ENCODE data around the gene JAKMIP3. TPM values are rescaled to one million over a fixed set of nuclear protein-coding genes. Genes with fewer than 3 reads are reported as not detected.

The JAKMIP3 gene
- polyA plus RNA-seq, 2 of the 4 experiments (the other 2 are of a cell fraction) = 3.1 to 4.1 TPM

DNA sequence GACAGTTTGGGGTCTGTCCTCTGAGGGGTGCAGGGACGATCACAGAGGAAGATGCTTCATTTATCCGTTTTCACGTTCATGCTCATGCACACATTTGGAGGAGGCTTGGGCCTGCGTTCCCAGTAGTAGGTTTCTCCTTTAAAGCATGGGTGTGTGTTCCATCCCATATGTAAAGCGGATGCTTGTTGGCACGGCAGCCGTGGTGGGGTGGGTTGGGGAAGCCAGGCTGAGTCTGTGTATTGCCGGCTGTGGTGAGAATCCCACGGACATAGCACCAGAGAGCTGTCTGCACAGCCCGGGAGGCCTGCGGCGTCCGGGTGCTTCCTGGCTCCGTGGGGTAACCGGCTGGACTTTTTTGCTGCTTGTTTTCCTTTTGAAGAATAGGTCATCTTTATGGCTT, 440 bp downstream of the JAKMIP3 start:
- ATAC-seq (peak; percentile 49 to 60; a peak in 5 of 6 replicates), DNase-seq (ENCODE audit: low read depth in 1 of 2, low spot score in 1 of 2) (peak in 1 of 2 experiments; percentile 28), FAIRE-seq (no peak)
- TF ChIP-seq, protein P1, sequence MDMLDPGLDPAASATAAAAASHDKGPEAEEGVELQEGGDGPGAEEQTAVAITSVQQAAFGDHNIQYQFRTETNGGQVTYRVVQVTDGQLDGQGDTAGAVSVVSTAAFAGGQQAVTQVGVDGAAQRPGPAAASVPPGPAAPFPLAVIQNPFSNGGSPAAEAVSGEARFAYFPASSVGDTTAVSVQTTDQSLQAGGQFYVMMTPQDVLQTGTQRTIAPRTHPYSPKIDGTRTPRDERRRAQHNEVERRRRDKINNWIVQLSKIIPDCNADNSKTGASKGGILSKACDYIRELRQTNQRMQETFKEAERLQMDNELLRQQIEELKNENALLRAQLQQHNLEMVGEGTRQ (IDR thresholded peaks at IDR 0.05) = no peak
- 0 out of 5 replicates have a peak, but pooled peaks of 1 of the 2 experiments have one; percentile 3 for TF ChIP-seq RAD21 (conservative IDR thresholded peaks at IDR 0.05 in 1 of 2, IDR thresholded peaks at IDR 0.05 in 1 of 2)
- peak overlapping the region; percentile 92 for H3K4me2 ChIP-seq
- WGBS (ENCODE audit: missing lambda C conversion rate) = under 1% methylated on average over 15 of the region's 15 CpGs
- H3K4me1 ChIP-seq = peaks cover 22% of the 10 kb centered on the region
- H3K4me3 ChIP-seq = peak overlapping the region; percentile 51
- ChIA-PET POLR2A (interaction anchor here (0.9 to 1.3 kb wide), 4 partner anchors 18 to 1956 kb away, joined by 3 to 7 read pairs (median 4); partner anchors contain the start of gene PPP2R2D), CTCF (interaction anchor here (0.9 to 1.4 kb wide), 2 partner anchors 76 to 180 kb away, joined by 3 to 7 read pairs; no protein-coding TSS in a partner anchor)
- no peaks in the 10 kb centered on the region for H3K9me3 ChIP-seq
- H3K27ac ChIP-seq = peak overlapping the region; percentile 92 to 94

DNA sequence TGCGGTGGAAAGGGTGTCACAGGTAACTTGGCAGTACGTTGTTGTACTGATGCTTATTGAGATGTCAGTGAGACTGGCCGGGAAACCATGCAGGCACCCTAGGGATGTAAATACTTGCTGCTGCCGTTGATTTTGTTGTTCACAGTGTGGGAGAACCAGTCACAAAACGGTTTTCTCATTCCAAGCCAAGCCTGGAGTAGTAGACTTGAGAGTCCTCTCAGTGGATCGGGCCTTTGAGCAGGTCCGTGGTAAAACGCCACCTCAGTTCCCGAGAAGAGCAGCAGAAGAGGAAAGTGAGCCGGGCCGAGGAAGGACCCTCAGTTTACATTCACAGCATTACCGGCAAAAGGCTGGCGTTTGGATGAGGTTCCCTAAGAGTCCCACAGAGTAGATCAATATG, 1.1 kb downstream of the JAKMIP3 start:
- H3K4me2 ChIP-seq = peak overlapping the region; percentile 92
- POLR2A ChIA-PET = no interaction called here
- H3K4me1 ChIP-seq = peaks cover 22% of the 10 kb centered on the region
- no peaks in the 10 kb centered on the region for H3K9me3 ChIP-seq
- CTCF ChIA-PET = interaction anchor here (1.3 kb wide), 1 partner anchor 9 kb away, joined by 3 read pairs; no protein-coding TSS in a partner anchor
- peak overlapping the region; percentile 92 to 94 for H3K27ac ChIP-seq
- peak overlapping the region; percentile 51 for H3K4me3 ChIP-seq
- 52% methylated on average over 13 of the region's 13 CpGs for WGBS (ENCODE audit: missing lambda C conversion rate)
- ATAC-seq = no peak
- DNase-seq (ENCODE audit: low read depth in 1 of 2, low spot score in 1 of 2) = no peak
- FAIRE-seq = no peak
- TF ChIP-seq, protein P2, sequence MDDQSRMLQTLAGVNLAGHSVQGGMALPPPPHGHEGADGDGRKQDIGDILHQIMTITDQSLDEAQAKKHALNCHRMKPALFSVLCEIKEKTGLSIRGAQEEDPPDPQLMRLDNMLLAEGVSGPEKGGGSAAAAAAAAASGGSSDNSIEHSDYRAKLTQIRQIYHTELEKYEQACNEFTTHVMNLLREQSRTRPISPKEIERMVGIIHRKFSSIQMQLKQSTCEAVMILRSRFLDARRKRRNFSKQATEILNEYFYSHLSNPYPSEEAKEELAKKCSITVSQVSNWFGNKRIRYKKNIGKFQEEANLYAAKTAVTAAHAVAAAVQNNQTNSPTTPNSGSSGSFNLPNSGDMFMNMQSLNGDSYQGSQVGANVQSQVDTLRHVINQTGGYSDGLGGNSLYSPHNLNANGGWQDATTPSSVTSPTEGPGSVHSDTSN (IDR thresholded peaks at IDR 0.05) = no peak
- no peak for TF ChIP-seq MAZ (IDR thresholded peaks at IDR 0.05; ENCODE audit: borderline replicate concordance, low read depth, low read length)
- TF ChIP-seq FOSB (CRISPR knock-in tag; IDR thresholded peaks at IDR 0.05) = no peak
- no peak for TF ChIP-seq MAFK (IDR thresholded peaks at IDR 0.05; ENCODE audit: partially characterized antibody)
- no peak for TF ChIP-seq RFX5 (IDR thresholded peaks at IDR 0.05)
- TF ChIP-seq HDAC2 (IDR thresholded peaks at IDR 0.05) = no peak
- no peak for TF ChIP-seq NFE2L2 (conservative IDR thresholded peaks at IDR 0.05; ENCODE audit: low read length)
- TF ChIP-seq JUNB (IDR thresholded peaks at IDR 0.05) = no peak
- no peak for TF ChIP-seq HOXA7 (CRISPR knock-in tag; IDR thresholded peaks at IDR 0.05)
- TF ChIP-seq, protein P3, sequence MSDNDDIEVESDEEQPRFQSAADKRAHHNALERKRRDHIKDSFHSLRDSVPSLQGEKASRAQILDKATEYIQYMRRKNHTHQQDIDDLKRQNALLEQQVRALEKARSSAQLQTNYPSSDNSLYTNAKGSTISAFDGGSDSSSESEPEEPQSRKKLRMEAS (IDR thresholded peaks at IDR 0.05) = no peak
- TF ChIP-seq EHF (CRISPR knock-in tag; IDR thresholded peaks at IDR 0.05) = no peak
- TF ChIP-seq, protein P4, sequence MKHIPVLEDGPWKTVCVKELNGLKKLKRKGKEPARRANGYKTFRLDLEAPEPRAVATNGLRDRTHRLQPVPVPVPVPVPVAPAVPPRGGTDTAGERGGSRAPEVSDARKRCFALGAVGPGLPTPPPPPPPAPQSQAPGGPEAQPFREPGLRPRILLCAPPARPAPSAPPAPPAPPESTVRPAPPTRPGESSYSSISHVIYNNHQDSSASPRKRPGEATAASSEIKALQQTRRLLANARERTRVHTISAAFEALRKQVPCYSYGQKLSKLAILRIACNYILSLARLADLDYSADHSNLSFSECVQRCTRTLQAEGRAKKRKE (CRISPR knock-in tag; IDR thresholded peaks at IDR 0.05; ENCODE audit: low read depth) = no peak
- no peak for TF ChIP-seq POLR2AphosphoS2 (conservative IDR thresholded peaks at IDR 0.05; ENCODE audit: low read length)
- no peak for TF ChIP-seq NPAS2 (CRISPR knock-in tag; IDR thresholded peaks at IDR 0.05; ENCODE audit: borderline replicate concordance)
- TF ChIP-seq CBX2 (IDR thresholded peaks at IDR 0.05; ENCODE audit: borderline replicate concordance, low read depth) = no peak
- no peak for TF ChIP-seq GATA3 (IDR thresholded peaks at IDR 0.05; ENCODE audit: borderline replicate concordance)
- TF ChIP-seq RNF2 (IDR thresholded peaks at IDR 0.05; ENCODE audit: borderline replicate concordance, low read depth) = no peak

DNA sequence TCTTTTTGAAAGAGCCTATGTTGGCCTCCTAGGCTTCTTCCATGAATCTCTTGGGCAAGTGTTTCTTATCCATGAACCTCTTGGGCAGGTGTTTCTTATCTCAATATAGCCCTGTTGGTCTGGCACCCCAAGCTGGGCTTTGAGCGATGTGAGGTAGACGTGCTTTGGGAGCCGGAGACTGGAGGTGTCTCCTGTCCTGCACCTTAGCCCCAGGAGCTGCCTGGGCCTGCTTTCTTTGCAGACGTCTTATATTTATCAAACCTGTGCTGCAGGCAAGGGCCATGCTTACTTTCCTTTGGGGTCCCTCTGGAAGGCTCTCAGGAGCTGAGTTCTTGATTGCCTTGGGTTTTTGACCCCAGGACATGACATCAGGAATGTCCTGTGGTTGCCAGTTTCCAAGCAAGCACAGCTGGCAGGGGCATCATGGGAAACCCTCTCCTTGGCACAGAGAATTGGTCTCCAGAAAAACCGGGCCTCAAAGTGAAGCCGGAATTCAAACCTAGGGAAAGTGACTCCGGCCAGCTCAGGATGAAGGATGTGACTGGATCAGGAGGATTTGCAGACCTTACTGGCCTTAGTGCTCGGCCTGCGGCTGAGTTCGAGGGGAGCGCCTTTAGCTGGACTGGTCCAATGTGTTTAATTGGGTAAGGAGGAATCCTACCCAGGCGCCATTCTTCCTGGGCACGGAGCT, 2.8 kb downstream of the JAKMIP3 start:
- H3K4me2 ChIP-seq = no peak overlapping the region
- CTCF ChIA-PET = interaction anchor here (1.0 to 1.8 kb wide), 3 partner anchors 12 to 46 kb away, joined by 3 to 4 read pairs (median 4); no protein-coding TSS in a partner anchor
- H3K4me1 ChIP-seq = peaks cover 22% of the 10 kb centered on the region
- POLR2A ChIA-PET = no interaction called here
- FAIRE-seq = no peak
- DNase-seq (ENCODE audit: low read depth in 1 of 2, low spot score in 1 of 2) = no peak
- H3K27ac ChIP-seq = no peak overlapping the region
- no peaks in the 10 kb centered on the region for H3K9me3 ChIP-seq
- ATAC-seq = no peak
- WGBS (ENCODE audit: missing lambda C conversion rate) = 92% methylated on average over 13 of the region's 13 CpGs
- H3K4me3 ChIP-seq = no peak overlapping the region
- TF ChIP-seq, protein P5, sequence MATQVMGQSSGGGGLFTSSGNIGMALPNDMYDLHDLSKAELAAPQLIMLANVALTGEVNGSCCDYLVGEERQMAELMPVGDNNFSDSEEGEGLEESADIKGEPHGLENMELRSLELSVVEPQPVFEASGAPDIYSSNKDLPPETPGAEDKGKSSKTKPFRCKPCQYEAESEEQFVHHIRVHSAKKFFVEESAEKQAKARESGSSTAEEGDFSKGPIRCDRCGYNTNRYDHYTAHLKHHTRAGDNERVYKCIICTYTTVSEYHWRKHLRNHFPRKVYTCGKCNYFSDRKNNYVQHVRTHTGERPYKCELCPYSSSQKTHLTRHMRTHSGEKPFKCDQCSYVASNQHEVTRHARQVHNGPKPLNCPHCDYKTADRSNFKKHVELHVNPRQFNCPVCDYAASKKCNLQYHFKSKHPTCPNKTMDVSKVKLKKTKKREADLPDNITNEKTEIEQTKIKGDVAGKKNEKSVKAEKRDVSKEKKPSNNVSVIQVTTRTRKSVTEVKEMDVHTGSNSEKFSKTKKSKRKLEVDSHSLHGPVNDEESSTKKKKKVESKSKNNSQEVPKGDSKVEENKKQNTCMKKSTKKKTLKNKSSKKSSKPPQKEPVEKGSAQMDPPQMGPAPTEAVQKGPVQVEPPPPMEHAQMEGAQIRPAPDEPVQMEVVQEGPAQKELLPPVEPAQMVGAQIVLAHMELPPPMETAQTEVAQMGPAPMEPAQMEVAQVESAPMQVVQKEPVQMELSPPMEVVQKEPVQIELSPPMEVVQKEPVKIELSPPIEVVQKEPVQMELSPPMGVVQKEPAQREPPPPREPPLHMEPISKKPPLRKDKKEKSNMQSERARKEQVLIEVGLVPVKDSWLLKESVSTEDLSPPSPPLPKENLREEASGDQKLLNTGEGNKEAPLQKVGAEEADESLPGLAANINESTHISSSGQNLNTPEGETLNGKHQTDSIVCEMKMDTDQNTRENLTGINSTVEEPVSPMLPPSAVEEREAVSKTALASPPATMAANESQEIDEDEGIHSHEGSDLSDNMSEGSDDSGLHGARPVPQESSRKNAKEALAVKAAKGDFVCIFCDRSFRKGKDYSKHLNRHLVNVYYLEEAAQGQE (IDR thresholded peaks at IDR 0.05) = no peak
- TF ChIP-seq HEYL (CRISPR knock-in tag; IDR thresholded peaks at IDR 0.05) (no peak), POLR2AphosphoS2 (conservative IDR thresholded peaks at IDR 0.05; ENCODE audit: low read length) (no peak), CEBPB (IDR thresholded peaks at IDR 0.05) (no peak), SMC3 (IDR thresholded peaks at IDR 0.05) (no peak), GATA3 (IDR thresholded peaks at IDR 0.05; ENCODE audit: borderline replicate concordance) (no peak), HOXB5 (CRISPR knock-in tag; IDR thresholded peaks at IDR 0.05) (no peak)
